ENCODE data around the gene TMPRSS3. TPM values are rescaled to one million over a fixed set of nuclear protein-coding genes. Genes with fewer than 3 reads are reported as not detected.

The TMPRSS3 gene
- total and polyA plus RNA-seq, 2 donors (not counting 1 experiment from before 2014, with no cell fraction given) = 0.10 to 0.12 TPM

DNA sequence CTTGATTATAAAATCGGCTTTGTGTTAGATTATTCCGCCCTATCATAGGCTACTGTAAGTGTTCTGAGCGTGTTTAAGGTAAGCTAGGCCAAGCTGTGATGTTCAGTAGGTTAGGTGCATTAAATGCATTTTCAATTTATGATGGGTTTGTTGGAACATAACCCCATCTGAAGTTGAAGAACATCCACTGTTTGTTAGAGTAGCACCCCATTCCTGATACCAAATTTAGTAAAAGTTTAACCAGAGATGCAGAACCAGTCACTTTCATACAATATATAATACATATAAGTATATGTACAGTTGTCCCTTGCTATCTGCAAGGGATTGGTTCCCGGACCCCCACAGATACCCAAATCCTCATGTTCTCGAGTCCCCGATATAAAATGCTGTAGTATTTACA is 24.0 kb upstream of the TMPRSS3 start:
- Histone ChIP-seq H3K9ac (ENCODE audit: low read length) (no peak overlapping the region), H3K4me1 (ENCODE audit: control insufficient read depth in 2 of 2, insufficient read depth in 2 of 2, low read length in 2 of 2) (peaks cover 11 to 17% of the 10 kb centered on the region in 2 donors), H3K9me3 (ENCODE audit: control extremely low read depth in 1 of 3, control insufficient read depth in 2 of 3, insufficient read depth in 1 of 3, low read length in 2 of 3) (peaks cover 0 to 9% (median 5%) of the 10 kb centered on the region in 3 donors), H3K27ac (ENCODE audit: low read length in 2 of 2) (no peak overlapping the region), H4K20me1 (ENCODE audit: control insufficient read depth, insufficient read depth, low read length, poor library complexity, severe bottlenecking) (no peaks in the 10 kb centered on the region), H3K4me2 (replicated peaks; ENCODE audit: low read depth, low read length, poor library complexity, severe bottlenecking) (no peak overlapping the region), H3K4me3 (ENCODE audit: control extremely low read depth in 1 of 5, extremely low read depth in 1 of 5, insufficient read depth in 1 of 5, low read depth in 2 of 5, low read length in 4 of 5) (no peak overlapping the region), H3K27me3 (replicated peaks in 1 of 4; ENCODE audit: control extremely low read depth in 1 of 4, control insufficient read depth in 3 of 4, insufficient read depth in 4 of 4, low read length in 3 of 4) (peaks cover 0 to 25% (median 7%) of the 10 kb centered on the region in 4 experiments), H3K36me3 (replicated peaks in 1 of 2; ENCODE audit: control extremely low read depth in 1 of 2, control insufficient read depth in 1 of 2, extremely low read depth in 1 of 2, insufficient read depth in 2 of 2, low read length in 1 of 2) (no peaks in the 10 kb centered on the region), H3K79me2 (ENCODE audit: control insufficient read depth, insufficient read depth, low read length) (no peaks in the 10 kb centered on the region), H2AFZ (ENCODE audit: insufficient read depth, low read depth, low read length, poor library complexity, severe bottlenecking) (no peak overlapping the region)
- peaks cover 40% of the 10 kb centered on the region for H3K27me3 Mint-ChIP-seq
- TF ChIP-seq EZH2 (IDR thresholded peaks at IDR 0.05; ENCODE audit: borderline replicate concordance, insufficient read depth, low read depth, low read length, poor library complexity, severe bottlenecking) = no peak
- TF ChIP-seq, protein P1, sequence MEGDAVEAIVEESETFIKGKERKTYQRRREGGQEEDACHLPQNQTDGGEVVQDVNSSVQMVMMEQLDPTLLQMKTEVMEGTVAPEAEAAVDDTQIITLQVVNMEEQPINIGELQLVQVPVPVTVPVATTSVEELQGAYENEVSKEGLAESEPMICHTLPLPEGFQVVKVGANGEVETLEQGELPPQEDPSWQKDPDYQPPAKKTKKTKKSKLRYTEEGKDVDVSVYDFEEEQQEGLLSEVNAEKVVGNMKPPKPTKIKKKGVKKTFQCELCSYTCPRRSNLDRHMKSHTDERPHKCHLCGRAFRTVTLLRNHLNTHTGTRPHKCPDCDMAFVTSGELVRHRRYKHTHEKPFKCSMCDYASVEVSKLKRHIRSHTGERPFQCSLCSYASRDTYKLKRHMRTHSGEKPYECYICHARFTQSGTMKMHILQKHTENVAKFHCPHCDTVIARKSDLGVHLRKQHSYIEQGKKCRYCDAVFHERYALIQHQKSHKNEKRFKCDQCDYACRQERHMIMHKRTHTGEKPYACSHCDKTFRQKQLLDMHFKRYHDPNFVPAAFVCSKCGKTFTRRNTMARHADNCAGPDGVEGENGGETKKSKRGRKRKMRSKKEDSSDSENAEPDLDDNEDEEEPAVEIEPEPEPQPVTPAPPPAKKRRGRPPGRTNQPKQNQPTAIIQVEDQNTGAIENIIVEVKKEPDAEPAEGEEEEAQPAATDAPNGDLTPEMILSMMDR (IDR thresholded peaks at IDR 0.05) = no peak
- no peak overlapping the region for H3K27ac Mint-ChIP-seq
- 96% methylated on average over 3 of the region's 6 CpGs for WGBS (ENCODE audit: insufficient coverage)
- ATAC-seq (ENCODE audit: low read depth) = no peak
- CTCF ChIA-PET = no interaction called here
- POLR2A ChIA-PET = no interaction called here
- intact Hi-C loops (cut with micrococcal nuclease) = loop anchor here (5.0 kb wide), 2 partner anchors 42 to 117 kb away; no protein-coding TSS in a partner anchor
- peaks cover 23% of the 10 kb centered on the region for H3K4me1 Mint-ChIP-seq
- no peak for DNase-seq
- no peak overlapping the region for H3K4me3 Mint-ChIP-seq
- H3K9me3 Mint-ChIP-seq (ENCODE audit: insufficient read depth) = no peaks in the 10 kb centered on the region

DNA sequence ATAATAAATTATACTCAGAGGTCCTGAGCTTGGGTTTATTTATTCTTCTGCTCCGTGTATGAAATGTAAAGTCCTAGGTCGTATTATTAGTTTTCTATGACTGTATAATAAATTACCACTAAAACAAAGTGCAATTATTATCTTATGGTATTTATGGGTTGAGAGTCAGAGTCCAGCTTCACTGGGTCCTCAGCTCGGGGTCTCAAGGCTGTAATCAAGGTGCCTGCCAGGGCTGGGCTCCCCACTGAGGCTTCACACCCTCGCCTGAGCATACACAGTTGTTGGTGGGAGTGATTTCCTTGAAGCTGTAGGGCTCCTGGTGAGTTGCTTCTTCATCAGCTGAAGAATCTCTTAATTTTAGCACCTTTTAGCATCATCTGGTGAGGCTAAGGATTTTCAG is 23.0 kb upstream of the TMPRSS3 start:
- Histone ChIP-seq H3K4me1 (ENCODE audit: control insufficient read depth in 2 of 2, insufficient read depth in 2 of 2, low read length in 2 of 2) (peaks cover 6 to 16% of the 10 kb centered on the region in 2 donors), H2AFZ (ENCODE audit: insufficient read depth, low read depth, low read length, poor library complexity, severe bottlenecking) (no peak overlapping the region), H4K20me1 (ENCODE audit: control insufficient read depth, insufficient read depth, low read length, poor library complexity, severe bottlenecking) (no peaks in the 10 kb centered on the region), H3K27ac (ENCODE audit: low read length in 2 of 2) (no peak overlapping the region), H3K36me3 (replicated peaks in 1 of 2; ENCODE audit: control extremely low read depth in 1 of 2, control insufficient read depth in 1 of 2, extremely low read depth in 1 of 2, insufficient read depth in 2 of 2, low read length in 1 of 2) (no peaks in the 10 kb centered on the region), H3K4me3 (ENCODE audit: control extremely low read depth in 1 of 5, extremely low read depth in 1 of 5, insufficient read depth in 1 of 5, low read depth in 2 of 5, low read length in 4 of 5) (no peak overlapping the region), H3K4me2 (replicated peaks; ENCODE audit: low read depth, low read length, poor library complexity, severe bottlenecking) (no peak overlapping the region), H3K27me3 (replicated peaks in 1 of 4; ENCODE audit: control extremely low read depth in 1 of 4, control insufficient read depth in 3 of 4, insufficient read depth in 4 of 4, low read length in 3 of 4) (peaks cover 0 to 22% (median 4%) of the 10 kb centered on the region in 4 experiments), H3K9ac (ENCODE audit: low read length) (no peak overlapping the region), H3K79me2 (ENCODE audit: control insufficient read depth, insufficient read depth, low read length) (no peaks in the 10 kb centered on the region), H3K9me3 (ENCODE audit: control extremely low read depth in 1 of 3, control insufficient read depth in 2 of 3, insufficient read depth in 1 of 3, low read length in 2 of 3) (peaks cover 0 to 9% (median 5%) of the 10 kb centered on the region in 3 donors)
- Mint-ChIP-seq H3K4me3 (no peak overlapping the region), H3K27me3 (peaks cover 40% of the 10 kb centered on the region), H3K4me1 (peaks cover 25% of the 10 kb centered on the region), H3K9me3 (ENCODE audit: insufficient read depth) (no peaks in the 10 kb centered on the region), H3K27ac (no peak overlapping the region)
- ChIA-PET POLR2A (no interaction called here), CTCF (no interaction called here)
- ATAC-seq (ENCODE audit: low read depth) (no peak), DNase-seq (no peak)
- no peak for TF ChIP-seq EZH2 (IDR thresholded peaks at IDR 0.05; ENCODE audit: borderline replicate concordance, insufficient read depth, low read depth, low read length, poor library complexity, severe bottlenecking)
- TF ChIP-seq, protein P1 (IDR thresholded peaks at IDR 0.05) = no peak
- WGBS (ENCODE audit: insufficient coverage) = 80% methylated on average over 2 of the region's 4 CpGs
- intact Hi-C loops (cut with micrococcal nuclease) = loop anchor here (5.0 kb wide), 2 partner anchors 43 to 118 kb away; no protein-coding TSS in a partner anchor

Data from B cell (primary cell).